Hypothalamus (tissue), 51 donors: ENCODE data around the gene TMEM203.

Source experiments
- DNase-seq, 51 donors: peaks; one replicate each; lab custom pipeline; 2025; lab: John Stamatoyannopoulos, UW

The TMEM203 gene

DNA sequence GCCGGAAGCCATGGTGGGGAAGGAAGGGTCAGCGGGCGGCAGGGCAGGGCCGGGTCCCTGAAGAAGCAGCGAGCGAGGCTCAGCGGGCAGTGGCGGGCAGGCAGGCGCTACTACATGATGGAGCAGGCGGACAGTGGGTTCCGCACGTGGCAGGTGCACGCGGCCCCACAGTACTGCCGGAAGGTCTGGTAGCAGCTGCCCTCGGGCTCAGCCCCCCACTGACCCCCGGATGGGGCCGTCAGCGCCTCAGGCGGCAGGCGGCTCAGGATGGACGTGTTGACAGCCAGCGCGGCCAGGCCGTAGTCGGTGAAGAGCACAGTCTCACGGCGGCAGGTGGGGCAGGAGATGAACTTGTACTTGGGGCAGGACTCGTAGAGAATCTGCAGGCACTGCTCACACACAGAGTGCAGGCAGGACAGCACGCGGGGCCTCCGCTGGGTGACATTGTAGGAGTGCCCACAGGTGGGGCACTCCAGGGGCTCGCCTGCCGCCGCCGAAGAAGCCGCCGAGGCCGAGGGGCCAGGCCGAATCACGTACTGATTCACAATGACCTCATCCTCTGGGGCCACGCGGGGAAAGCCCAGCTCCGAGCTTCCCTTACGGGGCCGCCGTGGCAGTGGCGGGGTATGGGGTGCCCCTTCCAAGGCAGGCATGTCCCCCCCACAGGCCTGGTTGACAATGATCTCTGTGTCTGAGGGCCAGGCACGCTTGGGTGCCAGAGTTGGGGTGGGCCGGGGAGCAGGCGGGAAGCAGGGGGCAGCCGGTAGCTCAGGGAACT is 15.1 kb upstream of the TMEM203 start:
- DNase-seq = no peak

GRCh38 chr9:137219757-137220316 is 14.4 kb upstream of the TMEM203 start:
- DNase-seq = no peak

DNA sequence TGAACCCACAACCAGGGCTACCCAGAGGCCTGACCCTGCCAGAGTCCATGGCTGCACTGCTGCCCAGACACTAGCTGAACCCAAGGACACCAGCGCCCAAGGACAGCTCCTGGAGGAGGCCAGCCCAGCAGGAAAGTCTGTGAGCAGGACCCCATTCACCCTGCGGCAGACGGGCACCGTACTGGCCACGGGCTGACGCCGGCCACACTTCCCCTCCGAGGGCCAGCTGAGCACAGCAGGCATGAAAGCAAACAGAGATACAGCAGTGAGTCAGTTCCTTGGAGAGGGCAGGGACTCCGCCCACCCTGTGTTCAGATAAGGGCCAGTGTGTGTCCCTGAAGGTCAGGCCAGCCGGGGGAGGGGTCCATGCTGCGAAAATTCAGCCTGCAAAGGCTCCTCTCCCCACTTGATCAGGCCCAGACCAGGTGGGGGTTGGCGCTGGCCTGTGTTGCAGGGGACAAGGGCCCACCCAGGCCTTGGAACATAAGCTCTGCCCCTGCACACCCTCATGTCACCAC is 13.4 kb upstream of the TMEM203 start:
- DNase-seq = no peak

DNA sequence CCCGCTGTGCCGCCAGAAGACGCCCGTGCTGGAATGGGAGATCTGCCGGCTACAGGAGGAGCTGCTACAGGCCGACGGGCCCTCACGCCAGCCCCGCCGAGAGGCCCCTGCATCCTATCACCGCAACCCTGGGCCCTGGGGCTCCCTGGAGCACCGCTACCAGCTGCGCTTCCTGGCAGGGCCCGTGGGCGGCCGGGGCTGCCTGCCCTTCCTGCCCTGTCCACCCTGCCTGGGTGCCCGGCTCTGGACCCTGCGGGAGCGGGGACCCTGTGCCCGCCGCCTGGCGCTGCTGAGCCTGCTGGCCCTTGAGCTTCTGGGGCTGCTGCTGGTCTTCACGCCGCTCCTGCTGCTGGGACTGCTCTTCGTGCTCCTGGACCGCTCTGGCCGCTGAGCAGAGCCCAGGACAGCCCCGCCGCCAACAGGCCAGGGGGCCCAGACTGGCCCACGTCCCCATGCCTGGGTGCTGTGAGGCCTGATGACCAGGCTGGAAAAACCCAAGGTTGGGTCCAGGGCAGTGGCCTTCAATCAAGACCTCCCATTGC is 12.8 kb upstream of the TMEM203 start:
- DNase-seq = no peak

GRCh38 chr9:137217276-137218211 is 12.1 kb upstream of the TMEM203 start:
- DNase-seq = no peak

DNA sequence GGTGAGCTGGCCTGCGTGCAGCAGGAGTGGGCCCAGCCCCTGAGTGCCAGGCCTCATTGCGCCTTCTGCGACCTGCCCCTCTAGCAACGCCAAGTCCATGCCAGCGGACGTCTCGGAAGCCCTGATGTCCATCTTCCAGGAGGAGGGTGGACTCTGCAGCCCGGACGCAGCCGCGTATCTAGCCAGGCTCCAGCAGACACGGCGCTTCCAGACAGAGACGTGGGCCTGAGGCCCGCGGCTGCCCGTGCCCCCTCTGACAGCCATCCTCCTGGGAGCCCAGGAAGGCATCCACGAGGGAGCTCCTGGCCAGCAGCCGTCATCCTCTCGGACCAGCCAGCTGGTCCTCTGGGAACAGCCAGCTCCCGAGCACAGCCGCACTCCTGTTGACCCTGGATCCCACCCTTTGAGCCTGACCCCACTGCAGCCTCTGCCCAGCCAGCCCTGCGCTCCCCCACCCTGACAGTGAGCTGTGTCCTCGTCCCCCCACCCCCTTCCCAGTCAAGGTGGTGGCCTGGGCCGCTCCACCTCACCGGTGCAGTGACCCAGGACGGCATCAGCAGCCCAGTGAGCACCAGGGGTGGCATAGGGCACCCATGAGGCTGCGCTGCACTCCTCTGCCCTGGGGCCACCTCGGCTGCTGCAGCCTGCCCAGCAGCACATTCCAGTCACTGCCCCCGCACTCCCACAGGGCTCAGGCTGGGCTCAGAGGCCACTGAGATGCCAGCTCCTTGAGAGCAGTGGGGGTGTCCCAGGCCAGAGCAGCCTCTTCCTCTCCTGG is 10.9 kb upstream of the TMEM203 start:
- no peak for DNase-seq

DNA sequence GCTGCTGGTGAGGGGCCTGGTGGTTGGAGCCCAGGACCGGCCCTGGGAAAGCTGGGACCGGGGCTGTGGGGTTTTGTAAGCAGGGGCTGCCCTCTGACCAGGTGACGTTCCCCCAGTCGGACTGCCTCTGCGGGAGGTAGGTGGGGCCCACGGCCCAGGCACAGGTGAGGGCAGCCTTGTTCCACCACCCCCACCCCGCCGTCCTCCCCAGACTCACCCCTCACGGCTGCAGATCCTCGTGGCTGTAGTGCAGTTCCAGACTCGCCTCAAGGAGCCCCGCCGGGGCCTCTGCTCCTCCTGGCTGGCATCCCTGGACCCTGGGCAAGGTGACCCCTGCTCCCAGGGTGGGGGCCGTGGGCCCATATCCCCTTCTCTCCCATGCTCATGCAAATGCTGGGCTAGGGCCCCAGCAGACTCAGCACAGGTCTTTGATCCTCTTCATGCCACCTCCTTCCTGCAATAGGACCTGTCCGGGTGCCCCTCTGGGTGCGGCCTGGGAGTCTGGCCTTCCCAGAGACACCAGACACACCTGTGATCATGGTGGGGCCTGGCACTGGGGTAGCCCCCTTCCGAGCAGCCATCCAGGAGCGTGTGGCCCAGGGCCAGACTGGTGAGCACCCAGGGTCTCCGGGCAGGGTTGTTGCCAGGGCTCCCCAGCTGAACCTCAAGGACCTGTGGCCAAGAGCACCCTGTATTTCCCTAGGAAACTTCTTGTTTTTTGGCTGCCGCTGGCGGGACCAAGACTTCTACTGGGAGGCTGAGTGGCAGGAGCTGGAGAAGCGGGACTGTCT is 9.9 kb upstream of the TMEM203 start:
- DNase-seq = no peak

DNA sequence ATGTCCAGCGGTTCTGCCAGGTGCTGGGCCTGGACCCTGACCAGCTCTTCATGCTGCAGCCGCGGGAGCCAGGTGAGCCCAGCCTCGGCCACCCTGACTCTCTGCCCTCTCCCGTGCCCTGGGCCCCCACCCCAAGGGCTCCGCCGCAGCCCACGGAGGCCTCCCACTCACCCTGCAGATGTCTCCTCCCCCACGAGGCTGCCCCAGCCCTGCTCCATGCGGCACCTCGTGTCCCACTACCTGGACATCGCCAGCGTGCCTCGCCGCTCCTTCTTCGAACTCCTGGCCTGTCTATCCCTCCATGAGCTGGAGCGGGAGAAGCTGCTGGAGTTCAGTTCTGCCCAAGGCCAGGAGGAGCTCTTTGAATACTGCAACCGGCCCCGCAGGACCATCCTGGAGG is 9.2 kb upstream of the TMEM203 start:
- DNase-seq = no peak

DNA sequence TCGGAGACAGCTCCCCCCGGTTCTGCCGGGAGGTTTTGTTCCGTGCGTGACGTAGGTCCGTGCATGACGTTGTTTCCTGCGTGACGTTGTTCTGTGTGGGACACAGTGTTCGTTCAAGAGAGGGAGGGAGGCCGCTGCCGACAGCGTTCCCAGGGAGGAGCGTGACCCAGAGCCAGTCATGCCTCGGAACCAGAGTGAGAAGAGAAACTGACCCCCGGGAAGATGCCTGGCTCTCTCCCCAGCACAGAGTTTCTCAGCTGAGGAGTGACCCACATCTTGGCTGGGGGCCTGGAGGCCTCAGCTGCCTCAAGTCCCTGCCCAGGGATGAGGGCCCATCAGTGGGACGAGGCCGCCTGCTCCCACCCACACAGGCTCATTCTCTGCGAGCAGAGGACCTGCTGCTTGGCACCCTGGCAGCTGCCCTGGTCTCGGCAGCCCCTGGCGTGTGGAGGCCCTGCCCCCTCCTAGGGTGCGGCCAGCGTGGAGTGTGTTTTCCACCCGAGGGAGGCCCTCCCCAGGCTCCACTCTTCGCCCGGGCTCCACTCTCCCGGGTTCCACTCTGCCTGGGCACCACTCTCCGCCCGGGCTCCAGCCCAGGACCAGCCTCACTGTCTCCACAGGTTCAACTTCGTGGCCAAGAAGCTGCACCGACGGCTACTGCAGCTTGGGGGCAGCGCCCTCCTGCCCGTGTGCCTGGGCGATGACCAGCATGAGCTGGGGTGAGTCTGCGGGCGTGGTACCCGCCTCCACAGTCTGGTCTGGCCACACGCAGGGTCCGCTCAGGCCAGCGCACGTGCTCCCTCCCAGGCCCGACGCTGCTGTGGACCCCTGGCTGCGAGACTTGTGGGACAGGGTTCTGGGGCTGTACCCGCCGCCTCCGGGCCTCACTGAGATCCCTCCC is 8.0 kb upstream of the TMEM203 start:
- peak in 9 of 51 donors; percentile 25 to 60 (median 46) for DNase-seq

GRCh38 chr9:137212520-137212919 is 7.1 kb upstream of the TMEM203 start:
- DNase-seq = no peak

GRCh38 chr9:137211532-137211931 is 6.1 kb upstream of the TMEM203 start:
- DNase-seq = no peak

- DNase-seq = no peak
These were observed 1.2 kb upstream of the TMEM203 start for GRCh38 chr9:137206602-137207001.

DNA sequence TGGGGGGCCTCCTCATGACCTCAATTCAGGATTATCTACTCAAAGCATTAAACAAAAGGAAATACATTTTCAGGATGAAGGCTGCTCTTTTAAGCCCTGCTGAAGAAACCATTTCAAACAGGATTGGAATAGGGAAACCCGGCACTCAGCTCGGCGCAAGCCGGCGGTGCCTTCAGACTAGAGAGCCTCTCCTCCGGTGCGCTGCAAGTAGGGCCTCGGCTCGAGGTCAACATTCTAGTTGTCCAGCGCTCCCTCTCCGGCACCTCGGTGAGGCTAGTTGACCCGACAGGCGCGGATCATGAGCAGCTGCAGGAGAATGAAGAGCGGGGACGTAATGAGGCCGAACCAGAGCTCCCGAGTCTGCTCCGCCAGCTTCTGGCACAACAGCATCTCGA is 720 bp downstream of the TMEM203 start:
- DNase-seq = no peak

- DNase-seq = no peak
These were observed 2.5 kb downstream of the TMEM203 start for GRCh38 chr9:137202966-137203365.

DNA sequence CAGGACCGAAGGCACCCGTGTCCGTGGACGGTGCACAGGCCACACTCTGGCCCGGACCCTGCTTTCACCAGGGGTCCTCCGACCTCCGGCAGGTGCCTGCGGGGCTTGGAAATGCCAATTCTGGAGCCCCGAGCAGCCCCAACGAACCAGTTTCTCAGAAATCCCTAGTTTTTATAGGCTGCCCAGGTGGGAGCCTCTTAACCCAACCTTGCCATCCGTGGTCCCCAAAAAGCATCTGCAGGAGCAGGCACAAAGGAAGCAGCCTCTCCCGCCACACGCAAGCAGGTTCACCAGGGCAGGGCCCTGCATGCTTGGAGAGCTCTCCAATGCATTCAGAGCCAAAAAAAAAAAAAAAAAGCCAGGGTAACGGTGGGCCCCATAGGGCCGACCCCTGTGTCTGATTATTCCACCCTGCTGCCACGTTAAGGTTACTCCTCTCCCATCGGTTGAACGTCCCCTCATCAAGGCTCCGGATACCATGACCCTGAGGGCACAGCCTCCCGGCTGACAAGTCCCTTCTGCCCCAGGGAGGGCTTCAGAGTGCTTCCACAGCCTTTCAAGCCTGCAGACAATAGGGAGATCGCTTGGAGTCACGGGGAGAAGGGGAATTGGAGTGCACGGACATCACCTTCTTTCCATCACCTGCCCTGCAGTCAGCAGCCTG is 4.1 kb downstream of the TMEM203 start:
- no peak for DNase-seq

- DNase-seq = peak; percentile 51 to 100 (median 97)
These were observed 4.9 kb downstream of the TMEM203 start, which contains the start of gene TPRN for GRCh38 chr9:137200311-137201204. Gene TPRN, minus strand, starts transcription at chr9:137200741. Its CDS starts 30 bp downstream, at chr9:137200711.
